NT2/D1 (cell line): Measurements from ENCODE around the gene SLC28A1.
"Not testable (repeated sequence)": the region's sequence is repeated elsewhere in the genome, so short reads cannot be mapped to it uniquely, and the experiment has no call there.

Source experiments
- DNase-seq: peaks from one replicate; pipeline ENCODE4 v3.0.0-alpha.2; 2011; ENCODE audit warnings: low read depth, low spot score
- H3K27me3 ChIP-seq: 2 replicates; pipeline ENCODE4 v1.6.0; 2011; ENCODE audit warnings: mild to moderate bottlenecking; ENCODE audit not compliant: insufficient read length, insufficient read depth
- H3K36me3 ChIP-seq: 2 replicates; pipeline ENCODE4 v1.6.1; 2011; ENCODE audit warnings: mild to moderate bottlenecking, low read length, mixed read lengths; ENCODE audit not compliant: insufficient read depth, insufficient read length
- H3K4me1 ChIP-seq: 2 replicates; pipeline ENCODE4 v1.5.1; 2011; ENCODE audit not compliant: insufficient read depth, insufficient read length
- H3K4me3 ChIP-seq: 2 replicates; pipeline ENCODE4 v1.5.1; 2011; ENCODE audit warnings: low read depth; ENCODE audit not compliant: insufficient read length
- H3K9ac ChIP-seq: 2 replicates; pipeline ENCODE4 v1.6.0; 2011; ENCODE audit warnings: low read depth; ENCODE audit not compliant: insufficient read length
- H3K9me3 ChIP-seq: 2 replicates; pipeline ENCODE4 v1.5.1; 2011; ENCODE audit warnings: mild to moderate bottlenecking, low read length; ENCODE audit not compliant: insufficient read depth
- SUZ12 ChIP-seq: IDR thresholded peaks from 2 replicates; pipeline ENCODE4 v1.6.1; 2011; ENCODE audit not compliant: insufficient read length, insufficient read depth; ENCODE audit errors: extremely low read depth
- YY1 ChIP-seq: IDR thresholded peaks from 2 replicates; pipeline ENCODE4 v1.6.1; 2011; ENCODE audit not compliant: insufficient read length, insufficient read depth
- ZNF274 ChIP-seq: IDR thresholded peaks from 2 replicates; pipeline ENCODE4 v1.6.1; 2011; ENCODE audit warnings: mild to moderate bottlenecking, low read depth, low read length

Gene SLC28A1

GRCh38 chr15:84980196-84981053 lies 96.0 kb downstream of the SLC28A1 start:
- Histone ChIP-seq H3K4me1 (peaks cover 11% of the 10 kb centered on the region), H3K27me3 (peaks cover 50% of the 10 kb centered on the region), H3K36me3 (no peaks in the 10 kb centered on the region), H3K9ac (peak overlapping the region; percentile 86), H3K4me3 (peak overlapping the region; percentile 81), H3K9me3 (no peaks in the 10 kb centered on the region)
- TF ChIP-seq YY1 (no peak), ZNF274 (no peak), SUZ12 (no peak)
- peak; percentile 71 for DNase-seq

- Histone ChIP-seq H3K4me3 (peak overlapping the region; percentile 81), H3K27me3 (peaks cover 50% of the 10 kb centered on the region), H3K4me1 (peaks cover 11% of the 10 kb centered on the region), H3K36me3 (no peaks in the 10 kb centered on the region), H3K9ac (peak overlapping the region; percentile 86), H3K9me3 (no peaks in the 10 kb centered on the region)
- TF ChIP-seq ZNF274 (no peak), SUZ12 (no peak), YY1 (no peak)
- peak; percentile 94 for DNase-seq
Measured at GRCh38 chr15:84981054-84981710, 96.7 kb downstream of the SLC28A1 start.

- Histone ChIP-seq H3K9me3 (no peaks in the 10 kb centered on the region), H3K4me1 (peaks cover 10% of the 10 kb centered on the region), H3K4me3 (peak within 1 kb of the TSS; percentile 81), H3K27me3 (peaks cover 50% of the 10 kb centered on the region), H3K9ac (peak within 1 kb of the TSS; percentile 86), H3K36me3 (no peaks in the 10 kb centered on the region)
- TF ChIP-seq YY1 (no peak), SUZ12 (no peak), ZNF274 (no peak)
- no peak for DNase-seq
Measured at GRCh38 chr15:84981711-84982300, 97.3 kb downstream of the SLC28A1 start, which contains the start of gene PDE8A. Gene PDE8A, plus strand, starts transcription at chr15:84981856. Its CDS starts 307 bp downstream, at chr15:84982163.

GRCh38 chr15:84982301-84982920 lies 97.9 kb downstream of the SLC28A1 start:
- Histone ChIP-seq H3K36me3 (no peaks in the 10 kb centered on the region), H3K27me3 (peaks cover 45% of the 10 kb centered on the region), H3K9ac (peak overlapping the region; percentile 83), H3K4me1 (peaks cover 10% of the 10 kb centered on the region), H3K4me3 (peak overlapping the region; percentile 81), H3K9me3 (no peaks in the 10 kb centered on the region)
- no peak for DNase-seq
- TF ChIP-seq YY1 (no peak), ZNF274 (no peak), SUZ12 (no peak)

GRCh38 chr15:84983294-84983693 lies 98.8 kb downstream of the SLC28A1 start:
- Histone ChIP-seq H3K27me3 (peaks cover 37% of the 10 kb centered on the region), H3K36me3 (no peaks in the 10 kb centered on the region), H3K9ac (no peak overlapping the region), H3K9me3 (no peaks in the 10 kb centered on the region), H3K4me1 (peaks cover 10% of the 10 kb centered on the region), H3K4me3 (no peak overlapping the region)
- TF ChIP-seq ZNF274 (no peak), YY1 (no peak), SUZ12 (no peak)
- DNase-seq, result no peak

GRCh38 chr15:84983711-84984110 lies 99.2 kb downstream of the SLC28A1 start:
- Histone ChIP-seq H3K4me3 (no peak overlapping the region), H3K4me1 (peaks cover 10% of the 10 kb centered on the region), H3K9me3 (no peaks in the 10 kb centered on the region), H3K9ac (no peak overlapping the region), H3K36me3 (no peaks in the 10 kb centered on the region), H3K27me3 (peaks cover 33% of the 10 kb centered on the region)
- no peak for TF ChIP-seq SUZ12
- TF ChIP-seq YY1, result no peak
- TF ChIP-seq ZNF274, result no peak
- no peak for DNase-seq

- Histone ChIP-seq H3K36me3 (no peaks in the 10 kb centered on the region), H3K9me3 (no peaks in the 10 kb centered on the region), H3K9ac (no peak overlapping the region), H3K4me3 (no peak overlapping the region), H3K4me1 (peaks cover 6% of the 10 kb centered on the region), H3K27me3 (peaks cover 20% of the 10 kb centered on the region)
- DNase-seq, result no peak
- no peak for TF ChIP-seq ZNF274
- TF ChIP-seq SUZ12, result no peak
- no peak for TF ChIP-seq YY1
Measured at GRCh38 chr15:84985158-84985557, 100.7 kb downstream of the SLC28A1 start.

GRCh38 chr15:84987351-84987750 lies 102.9 kb downstream of the SLC28A1 start:
- not testable (repeated sequence) for H3K9me3 ChIP-seq, DNase-seq, H3K9ac ChIP-seq, H3K36me3 ChIP-seq, H3K4me3 ChIP-seq, H3K4me1 ChIP-seq
- peaks cover 17% of the 10 kb centered on the region for H3K27me3 ChIP-seq
